Chondrocyte (in vitro differentiated cells): ENCODE results near the gene MARVELD2. TPM values are rescaled to one million over a fixed set of nuclear protein-coding genes. Genes with fewer than 3 reads are reported as not detected.
"Not testable (repeated sequence)": the region's sequence is repeated elsewhere in the genome, so short reads cannot be mapped to it uniquely, and the experiment has no call there.

ENCODE experiments used
- DNase-seq: peaks from one replicate; pipeline ENCODE4 v3.0.0; 2021; ENCODE audit warnings: mixed read lengths, low spot score
- H3K27ac Mint-ChIP-seq: one replicate; pipeline ENCODE4 v1.8.0; 2021; ENCODE audit warnings: mild to moderate bottlenecking, moderate library complexity, mixed read lengths; ENCODE audit not compliant: unreplicated experiment
- H3K27me3 Mint-ChIP-seq: 2 replicates; pipeline ENCODE4 v1.8.0; 2021; ENCODE audit warnings: low read depth, mixed read lengths
- H3K36me3 Mint-ChIP-seq: 2 replicates; pipeline ENCODE4 v1.8.0; 2021; ENCODE audit warnings: low read depth, mixed read lengths
- H3K4me1 Mint-ChIP-seq: 2 replicates; pipeline ENCODE4 v1.8.0; 2021; ENCODE audit warnings: low read depth, mild to moderate bottlenecking, mixed read lengths
- H3K4me3 Mint-ChIP-seq: one replicate; pipeline ENCODE4 v1.8.0; 2021; ENCODE audit warnings: mild to moderate bottlenecking, moderate library complexity, mixed read lengths; ENCODE audit not compliant: unreplicated experiment
- H3K9me3 Mint-ChIP-seq: 2 replicates; pipeline ENCODE4 v1.8.0; 2021; ENCODE audit warnings: low read depth, mixed read lengths
- total RNA-seq: library from RNA; stranded (reverse); gene quantifications from 3 replicates; pipeline ENCODE4 v1.2.1, GENCODE V29; 2021
- TF ChIP-seq, protein P1 (sequence below): fragments of 200-600 bp; sonication (generic); IDR thresholded peaks from 2 replicates; pipeline ENCODE4 v1.5.0; 2021; ENCODE audit warnings: antibody characterized with exemption, mild to moderate bottlenecking, moderate library complexity

MARVELD2 gene
- total RNA-seq, 1 donor from 2014 or later: 2.0 TPM

DNA sequence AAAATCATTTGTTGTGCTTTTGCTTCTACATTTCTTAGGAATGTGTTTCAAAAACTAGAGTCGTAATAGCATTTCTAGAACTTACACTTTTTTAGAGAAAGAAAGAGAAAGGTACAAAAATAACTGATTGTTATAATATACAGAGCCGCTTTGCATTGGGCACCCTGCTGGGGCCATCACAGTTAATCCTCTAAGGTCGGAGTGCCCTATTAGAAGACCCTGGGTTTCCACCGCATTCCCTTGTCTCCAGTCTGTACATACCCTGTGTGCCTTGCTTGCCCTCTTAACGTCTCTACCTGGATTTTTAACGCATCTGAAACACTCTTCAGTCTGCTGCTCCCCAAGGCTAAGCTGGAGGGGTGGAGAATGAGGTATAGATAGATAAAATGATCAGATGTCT is 1.3 kb downstream of the MARVELD2 start:
- Mint-ChIP-seq H3K9me3 (no peaks in the 10 kb centered on the region), H3K36me3 (peaks cover 21% of the 10 kb centered on the region), H3K27me3 (no peaks in the 10 kb centered on the region), H3K4me1 (no peaks in the 10 kb centered on the region), H3K4me3 (no peak overlapping the region), H3K27ac (no peak overlapping the region)
- TF ChIP-seq, protein P1, sequence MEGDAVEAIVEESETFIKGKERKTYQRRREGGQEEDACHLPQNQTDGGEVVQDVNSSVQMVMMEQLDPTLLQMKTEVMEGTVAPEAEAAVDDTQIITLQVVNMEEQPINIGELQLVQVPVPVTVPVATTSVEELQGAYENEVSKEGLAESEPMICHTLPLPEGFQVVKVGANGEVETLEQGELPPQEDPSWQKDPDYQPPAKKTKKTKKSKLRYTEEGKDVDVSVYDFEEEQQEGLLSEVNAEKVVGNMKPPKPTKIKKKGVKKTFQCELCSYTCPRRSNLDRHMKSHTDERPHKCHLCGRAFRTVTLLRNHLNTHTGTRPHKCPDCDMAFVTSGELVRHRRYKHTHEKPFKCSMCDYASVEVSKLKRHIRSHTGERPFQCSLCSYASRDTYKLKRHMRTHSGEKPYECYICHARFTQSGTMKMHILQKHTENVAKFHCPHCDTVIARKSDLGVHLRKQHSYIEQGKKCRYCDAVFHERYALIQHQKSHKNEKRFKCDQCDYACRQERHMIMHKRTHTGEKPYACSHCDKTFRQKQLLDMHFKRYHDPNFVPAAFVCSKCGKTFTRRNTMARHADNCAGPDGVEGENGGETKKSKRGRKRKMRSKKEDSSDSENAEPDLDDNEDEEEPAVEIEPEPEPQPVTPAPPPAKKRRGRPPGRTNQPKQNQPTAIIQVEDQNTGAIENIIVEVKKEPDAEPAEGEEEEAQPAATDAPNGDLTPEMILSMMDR: no peak
- no peak for DNase-seq

DNA sequence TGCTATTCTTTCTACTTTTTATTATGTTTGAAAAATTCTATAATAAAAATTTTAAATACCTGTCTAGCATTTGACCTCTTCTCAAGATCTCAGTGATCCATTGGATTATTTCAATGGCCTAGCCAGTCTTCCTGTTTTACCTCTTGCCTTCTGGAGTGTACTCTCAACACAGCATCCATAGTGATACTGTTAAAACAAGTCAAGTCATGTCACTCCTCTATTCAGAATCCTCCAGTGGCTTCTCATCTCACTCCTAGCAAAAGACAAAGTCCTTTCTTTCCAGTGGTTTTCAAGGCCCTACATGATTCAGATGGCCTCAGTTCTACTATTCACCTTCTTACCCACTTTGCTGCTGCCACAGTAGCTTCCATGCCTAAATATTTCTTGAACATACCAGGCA is 1.8 kb downstream of the MARVELD2 start:
- peaks cover 17% of the 10 kb centered on the region for H3K36me3 Mint-ChIP-seq
- no peaks in the 10 kb centered on the region for H3K4me1 Mint-ChIP-seq
- no peak for DNase-seq
- TF ChIP-seq, protein P1: no peak
- H3K27ac Mint-ChIP-seq: no peak overlapping the region
- no peaks in the 10 kb centered on the region for H3K9me3 Mint-ChIP-seq
- no peak overlapping the region for H3K4me3 Mint-ChIP-seq
- no peaks in the 10 kb centered on the region for H3K27me3 Mint-ChIP-seq

DNA sequence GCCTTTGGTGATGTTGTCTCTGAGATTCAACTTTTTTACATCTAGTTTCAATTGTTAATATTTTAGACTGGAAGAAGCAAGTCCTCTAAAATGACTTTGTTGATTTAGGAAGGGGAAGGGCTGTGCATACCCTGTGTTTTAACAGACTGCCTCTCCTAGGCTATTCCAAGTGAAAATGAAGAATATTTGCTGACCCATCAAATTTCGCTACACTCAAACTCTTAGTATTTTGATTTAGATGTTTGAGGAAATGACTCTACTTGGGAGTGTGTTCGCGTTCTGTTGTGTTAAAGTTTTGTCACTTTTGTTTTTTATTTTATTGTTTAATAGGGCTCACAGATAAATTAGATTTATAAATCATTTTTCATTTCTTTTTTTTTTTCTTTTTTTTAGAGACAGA is 3.6 kb downstream of the MARVELD2 start:
- Mint-ChIP-seq H3K36me3 (peaks cover 16% of the 10 kb centered on the region), H3K4me1 (no peaks in the 10 kb centered on the region), H3K27ac (no peak overlapping the region), H3K27me3 (no peaks in the 10 kb centered on the region), H3K9me3 (no peaks in the 10 kb centered on the region), H3K4me3 (no peak overlapping the region)
- DNase-seq: no peak
- TF ChIP-seq, protein P1: no peak

DNA sequence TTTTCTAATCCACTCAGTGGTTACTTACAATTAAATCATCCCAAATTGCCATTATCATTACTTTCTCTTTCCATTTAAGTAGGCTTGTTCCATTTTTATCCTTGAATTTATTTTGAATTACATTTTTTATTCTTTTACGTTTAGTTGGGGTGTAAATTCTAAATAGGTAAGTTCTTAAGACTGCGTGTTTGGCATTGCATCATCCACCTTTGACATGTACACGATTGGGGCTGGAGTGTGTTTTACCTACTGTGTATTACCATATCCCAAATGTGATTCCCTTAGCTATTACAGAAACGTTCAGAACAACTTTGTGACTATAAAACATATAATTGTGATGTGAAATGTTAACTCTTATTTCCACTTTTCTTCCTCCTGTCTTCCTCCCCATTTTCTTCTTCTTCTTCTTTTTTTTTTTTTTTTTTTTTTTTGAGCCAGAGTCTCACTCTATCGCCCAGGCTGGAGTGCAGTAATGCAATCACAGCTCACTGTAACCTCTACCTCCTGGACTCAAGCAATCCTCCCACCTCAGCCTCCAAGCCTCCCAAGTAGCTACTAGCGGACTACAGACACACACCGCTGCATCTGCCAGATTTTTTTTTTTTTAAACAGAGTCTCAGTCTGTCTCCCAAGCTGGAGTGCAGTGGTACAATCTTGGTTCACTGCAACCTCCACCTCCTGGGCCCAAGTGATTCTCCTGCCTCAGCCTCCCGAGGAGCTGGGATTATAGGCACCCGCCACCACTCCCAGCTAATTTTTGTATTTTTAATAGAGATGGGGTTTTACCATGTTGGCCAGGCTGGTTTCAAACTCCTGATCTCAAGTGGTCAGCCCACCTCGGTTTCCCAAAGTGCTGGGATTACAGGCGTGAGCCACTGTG is 16.7 kb downstream of the MARVELD2 start:
- Mint-ChIP-seq H3K9me3 (no peaks in the 10 kb centered on the region), H3K4me3 (no peak overlapping the region), H3K4me1 (no peaks in the 10 kb centered on the region), H3K36me3 (peaks cover 1% of the 10 kb centered on the region), H3K27ac (no peak overlapping the region), H3K27me3 (no peaks in the 10 kb centered on the region)
- DNase-seq: no peak
- TF ChIP-seq, protein P1: no peak

DNA sequence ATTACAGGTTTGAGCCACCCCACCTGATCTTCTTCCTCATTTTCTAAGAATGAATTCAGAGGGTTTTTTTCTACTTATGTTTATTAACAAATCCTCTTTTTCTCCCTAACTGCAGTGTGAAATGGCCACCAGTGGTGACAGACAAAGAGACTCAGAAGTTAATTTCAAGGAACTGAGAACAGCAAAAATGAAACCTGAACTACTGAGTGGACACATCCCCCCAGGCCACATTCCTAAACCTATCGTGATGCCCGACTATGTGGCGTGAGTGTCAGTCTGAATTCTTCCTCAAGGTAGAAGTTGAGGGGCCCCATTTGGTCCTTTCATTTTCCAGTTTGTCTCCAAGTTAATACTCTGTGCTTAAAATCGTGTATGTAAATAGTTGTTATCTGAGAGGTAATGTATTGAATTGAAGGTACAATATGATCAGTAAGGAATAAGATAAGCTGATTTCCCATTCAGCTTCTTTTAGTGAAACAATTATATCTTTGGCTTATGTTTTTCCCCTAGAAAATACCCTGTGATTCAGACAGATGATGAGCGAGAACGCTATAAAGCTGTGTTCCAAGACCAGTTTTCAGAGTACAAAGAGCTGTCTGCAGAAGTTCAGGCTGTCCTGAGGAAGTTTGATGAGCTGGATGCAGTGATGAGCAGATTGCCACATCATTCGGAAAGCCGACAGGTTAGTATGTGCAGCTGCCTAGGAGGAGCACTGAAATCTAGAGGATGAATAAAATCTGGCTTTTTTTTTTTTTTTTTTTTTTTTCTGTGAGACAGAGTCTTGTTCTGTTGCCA is 17.7 kb downstream of the MARVELD2 start:
- no peaks in the 10 kb centered on the region for H3K9me3 Mint-ChIP-seq
- TF ChIP-seq, protein P1: no peak
- DNase-seq: no peak

DNA sequence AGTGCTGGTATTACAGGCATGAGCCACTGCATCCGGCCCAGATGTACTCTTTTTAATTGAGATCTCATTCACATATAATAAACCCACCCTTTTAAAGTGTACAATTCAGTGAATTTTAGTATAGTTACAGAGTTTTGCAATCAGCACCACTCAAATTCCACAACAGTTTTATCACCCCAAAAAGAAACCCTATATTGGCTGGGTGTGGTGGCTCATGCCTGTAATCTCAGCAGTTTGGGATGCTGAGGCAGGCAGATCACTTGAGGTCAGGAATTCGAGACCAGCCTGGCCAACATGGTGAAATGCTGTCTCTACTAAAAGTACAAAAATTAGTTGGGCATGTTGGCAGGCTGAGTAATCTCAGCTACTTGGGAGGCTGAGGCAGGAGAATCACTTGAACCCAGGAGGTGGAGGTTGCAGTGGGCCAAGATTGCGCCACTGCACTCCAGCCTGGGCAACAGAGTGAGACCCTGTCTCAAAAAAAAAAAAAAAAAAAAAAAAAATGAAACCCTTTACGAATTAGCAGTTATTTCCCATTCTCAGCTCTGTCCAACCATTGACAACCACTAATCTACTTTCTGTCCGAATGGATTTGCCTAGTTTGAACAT is 20.5 kb downstream of the MARVELD2 start:
- H3K27me3 Mint-ChIP-seq, H3K4me3 Mint-ChIP-seq, H3K4me1 Mint-ChIP-seq, DNase-seq, H3K36me3 Mint-ChIP-seq, H3K9me3 Mint-ChIP-seq, H3K27ac Mint-ChIP-seq: not testable (repeated sequence)

More for the DNA sequence above, 17.7 kb downstream of the MARVELD2 start:
- no peak overlapping the region for H3K4me3 Mint-ChIP-seq
- H3K27ac Mint-ChIP-seq: no peak overlapping the region
- no peaks in the 10 kb centered on the region for H3K27me3 Mint-ChIP-seq
- H3K4me1 Mint-ChIP-seq: no peaks in the 10 kb centered on the region
- H3K36me3 Mint-ChIP-seq: peaks cover 1% of the 10 kb centered on the region
